ENCODE data around the gene THRSP. TPM values are rescaled to one million over a fixed set of nuclear protein-coding genes. Genes with fewer than 3 reads are reported as not detected.
"Not testable (repeated sequence)": the region's sequence is repeated elsewhere in the genome, so short reads cannot be mapped to it uniquely, and the experiment has no call there.

The THRSP gene
- total RNA-seq, 1 experiment from 2014 or later = not detected

DNA sequence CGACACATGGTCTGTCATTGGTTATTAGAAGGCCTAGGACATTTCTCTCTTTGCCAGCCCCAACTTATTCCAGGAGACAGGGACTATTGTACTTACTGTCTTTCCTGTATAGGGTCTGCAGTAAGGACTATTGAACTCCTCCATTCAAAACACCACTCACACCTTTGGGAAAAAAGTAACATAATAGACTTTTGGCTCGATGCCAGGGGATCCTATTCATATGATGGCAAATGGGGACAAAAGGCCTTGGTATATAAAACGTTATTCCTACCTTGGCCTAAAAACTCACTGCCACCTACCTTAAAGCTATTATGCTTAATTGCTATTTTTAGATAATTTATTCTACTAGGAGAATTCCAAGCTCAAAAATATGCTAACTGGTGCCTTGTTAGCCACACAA lies 22.3 kb downstream of the THRSP start:
- Mint-ChIP-seq H3K9me3 (ENCODE audit: unreplicated experiment) (no peaks in the 10 kb centered on the region), H3K27me3 (ENCODE audit: insufficient read depth, unreplicated experiment) (no peaks in the 10 kb centered on the region), H3K36me3 (ENCODE audit: insufficient read depth, unreplicated experiment) (no peaks in the 10 kb centered on the region), H3K4me3 (ENCODE audit: unreplicated experiment) (no peak overlapping the region), H3K27ac (ENCODE audit: low read depth, unreplicated experiment) (no peak overlapping the region), H3K4me1 (ENCODE audit: insufficient read depth, unreplicated experiment) (peaks cover 8% of the 10 kb centered on the region)
- intact Hi-C loops (cut with micrococcal nuclease) = no loop called here
- BruUV-seq (replicated peaks) = no TSS peak
- TF ChIP-seq, protein P1, sequence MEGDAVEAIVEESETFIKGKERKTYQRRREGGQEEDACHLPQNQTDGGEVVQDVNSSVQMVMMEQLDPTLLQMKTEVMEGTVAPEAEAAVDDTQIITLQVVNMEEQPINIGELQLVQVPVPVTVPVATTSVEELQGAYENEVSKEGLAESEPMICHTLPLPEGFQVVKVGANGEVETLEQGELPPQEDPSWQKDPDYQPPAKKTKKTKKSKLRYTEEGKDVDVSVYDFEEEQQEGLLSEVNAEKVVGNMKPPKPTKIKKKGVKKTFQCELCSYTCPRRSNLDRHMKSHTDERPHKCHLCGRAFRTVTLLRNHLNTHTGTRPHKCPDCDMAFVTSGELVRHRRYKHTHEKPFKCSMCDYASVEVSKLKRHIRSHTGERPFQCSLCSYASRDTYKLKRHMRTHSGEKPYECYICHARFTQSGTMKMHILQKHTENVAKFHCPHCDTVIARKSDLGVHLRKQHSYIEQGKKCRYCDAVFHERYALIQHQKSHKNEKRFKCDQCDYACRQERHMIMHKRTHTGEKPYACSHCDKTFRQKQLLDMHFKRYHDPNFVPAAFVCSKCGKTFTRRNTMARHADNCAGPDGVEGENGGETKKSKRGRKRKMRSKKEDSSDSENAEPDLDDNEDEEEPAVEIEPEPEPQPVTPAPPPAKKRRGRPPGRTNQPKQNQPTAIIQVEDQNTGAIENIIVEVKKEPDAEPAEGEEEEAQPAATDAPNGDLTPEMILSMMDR (IDR thresholded peaks at IDR 0.05; ENCODE audit: unreplicated experiment) = no peak
- ChIA-PET CTCF (no interaction called here), POLR2A (interaction anchor here (1.2 to 1.5 kb wide), 2 partner anchors 10 to 13 kb away, joined by 3 to 4 read pairs; no protein-coding TSS in a partner anchor)
- no peak for DNase-seq (ENCODE audit: unreplicated experiment)

DNA sequence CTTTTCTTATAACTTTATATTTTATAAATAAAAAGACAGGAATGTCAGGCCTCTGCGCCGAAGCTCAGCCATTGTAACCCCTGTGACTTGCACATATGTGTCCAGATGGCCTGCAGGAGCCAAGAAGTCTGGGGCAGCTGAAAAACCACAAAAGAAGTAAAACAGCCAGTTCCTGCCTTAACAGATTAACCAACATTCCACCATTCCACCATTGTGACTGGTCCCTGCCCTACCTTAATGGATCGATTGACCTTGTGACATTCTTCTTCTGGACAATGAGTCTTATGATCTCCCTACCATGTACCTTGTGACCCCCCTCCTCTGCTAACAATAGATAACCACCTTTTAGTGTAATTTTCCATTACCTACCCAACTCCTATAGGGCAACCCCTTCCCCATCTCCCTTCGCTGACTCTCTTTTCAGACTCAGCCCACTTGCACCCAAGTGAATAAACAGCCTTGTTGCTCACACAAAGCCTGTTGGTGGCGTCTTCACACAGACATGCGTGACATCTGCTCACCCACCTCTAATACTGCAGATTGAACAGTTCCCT lies 22.9 kb downstream of the THRSP start:
- DNase-seq (ENCODE audit: unreplicated experiment); intact Hi-C loops (cut with micrococcal nuclease); H3K36me3 Mint-ChIP-seq (ENCODE audit: insufficient read depth, unreplicated experiment); H3K4me1 Mint-ChIP-seq (ENCODE audit: insufficient read depth, unreplicated experiment); H3K27ac Mint-ChIP-seq (ENCODE audit: low read depth, unreplicated experiment); H3K9me3 Mint-ChIP-seq (ENCODE audit: unreplicated experiment); H3K4me3 Mint-ChIP-seq (ENCODE audit: unreplicated experiment); CTCF ChIA-PET; H3K27me3 Mint-ChIP-seq (ENCODE audit: insufficient read depth, unreplicated experiment); BruUV-seq (replicated peaks): not testable (repeated sequence)
- POLR2A ChIA-PET = interaction anchor here (1.2 to 1.5 kb wide), 2 partner anchors 9 to 12 kb away, joined by 3 to 4 read pairs; no protein-coding TSS in a partner anchor

DNA sequence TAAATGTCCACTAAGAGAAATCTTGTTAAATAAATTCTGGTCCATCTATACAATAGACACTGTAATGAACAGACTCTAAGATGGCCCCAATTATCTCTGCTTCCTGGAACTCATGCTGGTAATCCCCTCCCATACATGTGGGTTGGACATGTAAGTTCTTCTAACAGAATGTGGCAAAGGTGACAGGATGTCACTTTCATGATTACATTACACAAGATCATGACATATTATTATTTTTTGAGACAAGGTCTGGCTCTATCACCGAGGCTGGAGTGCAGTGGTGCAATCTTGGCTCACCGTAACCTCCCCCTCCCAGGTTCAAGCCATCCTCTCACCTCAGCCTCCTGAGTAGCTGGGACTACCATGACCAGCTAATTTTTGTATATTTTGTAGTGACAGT lies 30.6 kb downstream of the THRSP start:
- H3K27ac Mint-ChIP-seq (ENCODE audit: low read depth, unreplicated experiment) = no peak overlapping the region
- ChIA-PET CTCF (interaction anchor here (0.7 to 0.9 kb wide), 2 partner anchors 324 to 1395 kb away, joined by 3 to 5 read pairs; partner anchors contain the start of gene GAB2), POLR2A (interaction anchor here (0.6 to 1.2 kb wide), 2 partner anchors 9 to 92 kb away, joined by 4 to 7 read pairs; no protein-coding TSS in a partner anchor)
- DNase-seq (ENCODE audit: unreplicated experiment) = no peak
- TF ChIP-seq, protein P1 (IDR thresholded peaks at IDR 0.05; ENCODE audit: unreplicated experiment) = no peak
- intact Hi-C loops (cut with micrococcal nuclease) = no loop called here
- H3K4me3 Mint-ChIP-seq (ENCODE audit: unreplicated experiment) = no peak overlapping the region
- no peaks in the 10 kb centered on the region for H3K4me1 Mint-ChIP-seq (ENCODE audit: insufficient read depth, unreplicated experiment)
- no peaks in the 10 kb centered on the region for H3K27me3 Mint-ChIP-seq (ENCODE audit: insufficient read depth, unreplicated experiment)
- H3K9me3 Mint-ChIP-seq (ENCODE audit: unreplicated experiment) = no peaks in the 10 kb centered on the region
- H3K36me3 Mint-ChIP-seq (ENCODE audit: insufficient read depth, unreplicated experiment) = peaks cover 20% of the 10 kb centered on the region
- BruUV-seq (replicated peaks) = no TSS peak

DNA sequence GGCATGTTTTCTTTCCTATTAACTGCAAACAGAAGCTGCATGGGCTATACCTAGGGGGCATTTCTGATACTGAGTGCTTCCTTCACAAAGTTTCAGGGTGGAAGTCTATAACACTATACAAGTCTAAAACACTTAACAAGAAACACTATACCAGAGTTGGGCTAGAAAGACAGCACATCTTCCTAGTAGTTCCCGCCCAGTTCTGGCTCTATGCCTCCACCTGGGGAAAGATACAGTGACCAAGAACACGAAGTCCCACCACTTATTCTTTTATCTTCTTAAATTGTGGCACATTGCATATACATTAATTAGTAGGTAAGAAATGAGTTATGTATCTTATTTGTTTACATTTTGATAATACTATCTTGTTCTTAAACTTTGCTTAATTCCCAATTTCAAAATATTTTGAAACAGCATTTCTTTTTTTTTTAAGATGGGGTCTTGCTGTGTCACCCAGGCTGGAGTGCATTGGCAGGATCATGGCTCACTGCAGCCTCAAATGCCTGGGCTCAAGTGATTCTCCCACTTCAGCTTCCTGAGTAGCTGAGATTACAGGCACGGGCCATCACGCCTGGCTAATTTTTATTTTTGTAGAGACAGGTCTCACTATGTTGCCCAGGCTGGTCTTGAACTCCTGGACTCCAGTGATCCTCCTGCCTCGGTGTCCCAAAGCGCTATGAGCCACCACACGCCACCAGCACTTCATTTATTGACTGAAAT lies 34.2 kb downstream of the THRSP start:
- H3K27me3 Mint-ChIP-seq (ENCODE audit: insufficient read depth, unreplicated experiment) = no peaks in the 10 kb centered on the region

More for the DNA sequence above, 34.2 kb downstream of the THRSP start:
- Mint-ChIP-seq H3K4me1 (ENCODE audit: insufficient read depth, unreplicated experiment) (no peaks in the 10 kb centered on the region), H3K27ac (ENCODE audit: low read depth, unreplicated experiment) (no peak overlapping the region), H3K9me3 (ENCODE audit: unreplicated experiment) (no peaks in the 10 kb centered on the region), H3K4me3 (ENCODE audit: unreplicated experiment) (no peak overlapping the region), H3K36me3 (ENCODE audit: insufficient read depth, unreplicated experiment) (peaks cover 36% of the 10 kb centered on the region)
- no peak for DNase-seq (ENCODE audit: unreplicated experiment)
- ChIA-PET CTCF (no interaction called here), POLR2A (interaction anchor here (1.0 kb wide), 1 partner anchor 12 kb away, joined by 3 read pairs; no protein-coding TSS in a partner anchor)
- TF ChIP-seq, protein P1 (IDR thresholded peaks at IDR 0.05; ENCODE audit: unreplicated experiment) = no peak
- no TSS peak for BruUV-seq (replicated peaks)
- intact Hi-C loops (cut with micrococcal nuclease) = no loop called here

Data from MCF 10A (cell line).